Transverse colon (tissue), 4 donors: ENCODE results near the gene FGF7.

Experiments
- EP300 ChIP-seq: sonication (generic); formaldehyde crosslinking; IDR thresholded peaks from one replicate; pipeline ENCODE4 v1.6.1; 2017; ENCODE audit warnings: antibody characterized with exemption, low read depth
- POLR2A ChIP-seq: fragments of 450-650 bp; IDR thresholded peaks from one replicate; pipeline ENCODE4 v1.6.1; 2016; ENCODE audit warnings: antibody characterized with exemption, mild to moderate bottlenecking, moderate library complexity
- POLR2AphosphoS5 ChIP-seq, 3 donors: sonication (generic); formaldehyde crosslinking; IDR thresholded peaks; one replicate each; pipeline ENCODE4 v1.6.1; 2016; ENCODE audit warnings: antibody characterized with exemption in 3 of 3
- TF ChIP-seq, protein P1 (sequence below), 5 experiments: fragments of 200-600 bp in 3 of 5; fragments of 450-650 bp in 2 of 5; sonication (generic) in 3 of 5; IDR thresholded peaks; 1 replicate in 2 of 5; 2 replicates in 3 of 5; pipeline ENCODE4 v1.5.1; 2016 to 2017; ENCODE audit warnings: antibody characterized with exemption in 5 of 5, inconsistent platforms in 3 of 5, mild to moderate bottlenecking in 2 of 5, moderate library complexity in 1 of 5

DNA sequence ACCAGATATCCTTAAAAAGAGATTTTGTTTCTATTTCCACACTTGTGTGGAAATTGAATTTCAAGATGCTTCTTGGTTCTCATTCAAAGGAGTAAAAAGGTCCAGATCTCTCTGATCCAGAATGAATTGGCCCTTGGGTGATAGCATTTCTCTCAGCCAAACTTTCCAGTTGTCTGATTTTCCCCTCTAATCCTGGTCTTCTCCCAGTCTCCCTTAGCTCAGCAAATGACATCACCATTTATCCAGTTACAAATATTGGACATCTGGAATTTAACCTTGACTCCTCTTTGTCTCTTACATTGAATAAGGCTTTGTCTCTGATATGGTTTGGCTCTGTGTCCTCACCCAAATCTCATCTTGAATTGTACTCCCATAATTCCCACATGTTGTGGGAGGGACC is 10.2 kb upstream of the FGF7 start:
- TF ChIP-seq, protein P1, sequence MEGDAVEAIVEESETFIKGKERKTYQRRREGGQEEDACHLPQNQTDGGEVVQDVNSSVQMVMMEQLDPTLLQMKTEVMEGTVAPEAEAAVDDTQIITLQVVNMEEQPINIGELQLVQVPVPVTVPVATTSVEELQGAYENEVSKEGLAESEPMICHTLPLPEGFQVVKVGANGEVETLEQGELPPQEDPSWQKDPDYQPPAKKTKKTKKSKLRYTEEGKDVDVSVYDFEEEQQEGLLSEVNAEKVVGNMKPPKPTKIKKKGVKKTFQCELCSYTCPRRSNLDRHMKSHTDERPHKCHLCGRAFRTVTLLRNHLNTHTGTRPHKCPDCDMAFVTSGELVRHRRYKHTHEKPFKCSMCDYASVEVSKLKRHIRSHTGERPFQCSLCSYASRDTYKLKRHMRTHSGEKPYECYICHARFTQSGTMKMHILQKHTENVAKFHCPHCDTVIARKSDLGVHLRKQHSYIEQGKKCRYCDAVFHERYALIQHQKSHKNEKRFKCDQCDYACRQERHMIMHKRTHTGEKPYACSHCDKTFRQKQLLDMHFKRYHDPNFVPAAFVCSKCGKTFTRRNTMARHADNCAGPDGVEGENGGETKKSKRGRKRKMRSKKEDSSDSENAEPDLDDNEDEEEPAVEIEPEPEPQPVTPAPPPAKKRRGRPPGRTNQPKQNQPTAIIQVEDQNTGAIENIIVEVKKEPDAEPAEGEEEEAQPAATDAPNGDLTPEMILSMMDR (IDR thresholded peaks at IDR 0.05) = no peak
- TF ChIP-seq EP300 = no peak
- TF ChIP-seq POLR2A = no peak
- no peak for TF ChIP-seq POLR2AphosphoS5 (IDR thresholded peaks at IDR 0.05)
